ENCODE measurements around the gene ANKLE2.
"Not testable (repeated sequence)": the region's sequence is repeated elsewhere in the genome, so short reads cannot be mapped to it uniquely, and the experiment has no call there.

The ANKLE2 gene

GRCh38 chr12:132795847-132796246, 34.2 kb upstream of the ANKLE2 start:
- H3K9me3 ChIP-seq (ENCODE audit: control insufficient read depth, insufficient read depth, low read depth, low read length) = no peaks in the 10 kb centered on the region
- TF ChIP-seq ZNF677 (tag by site-specific recombination; IDR thresholded peaks at IDR 0.05) = no peak
- TF ChIP-seq GLI2 (tag by site-specific recombination; IDR thresholded peaks at IDR 0.05; ENCODE audit: borderline replicate concordance, low read depth) = no peak
- TF ChIP-seq ZBTB21 (tag by site-specific recombination; IDR thresholded peaks at IDR 0.05) = no peak
- no peak for TF ChIP-seq ZBTB8A (tag by site-specific recombination; IDR thresholded peaks at IDR 0.05)
- no peak for TF ChIP-seq ZNF10 (tag by site-specific recombination; IDR thresholded peaks at IDR 0.05)
- TF ChIP-seq PRDM1 (tag by site-specific recombination; IDR thresholded peaks at IDR 0.05) = no peak
- TF ChIP-seq KLF7 (tag by site-specific recombination; IDR thresholded peaks at IDR 0.05; ENCODE audit: borderline replicate concordance) = no peak
- TF ChIP-seq ZIC2 (tag by site-specific recombination; IDR thresholded peaks at IDR 0.05) = no peak
- TF ChIP-seq HIC1 (tag by site-specific recombination; IDR thresholded peaks at IDR 0.05) = no peak
- TF ChIP-seq ZNF280D (tag by site-specific recombination; IDR thresholded peaks at IDR 0.05) = no peak
- no peak for TF ChIP-seq SP2 (tag by site-specific recombination; IDR thresholded peaks at IDR 0.05)
- TF ChIP-seq ZNF398 (tag by site-specific recombination; IDR thresholded peaks at IDR 0.05) = no peak
- no peak for TF ChIP-seq ZXDB (tag by site-specific recombination; IDR thresholded peaks at IDR 0.05)
- TF ChIP-seq ZNF549 (tag by site-specific recombination; IDR thresholded peaks at IDR 0.05) = no peak
- no peak for TF ChIP-seq ZNF560 (tag by site-specific recombination; IDR thresholded peaks at IDR 0.05; ENCODE audit: borderline replicate concordance)
- no peak for TF ChIP-seq TCF7L2 (IDR thresholded peaks at IDR 0.05; ENCODE audit: borderline replicate concordance, low read depth, low read length)
- TF ChIP-seq ZNF248 (tag by site-specific recombination; IDR thresholded peaks at IDR 0.05) = no peak
- TF ChIP-seq ZNF274 (IDR thresholded peaks at IDR 0.05; ENCODE audit: low read length) = no peak
- no peak for TF ChIP-seq ZNF274 (tag by site-specific recombination; IDR thresholded peaks at IDR 0.05; ENCODE audit: borderline replicate concordance)
- TF ChIP-seq ZNF768 (tag by site-specific recombination; IDR thresholded peaks at IDR 0.05) = no peak
- POLR2A ChIA-PET = no interaction called here
- H3K4me3 ChIP-seq (ENCODE audit: low read depth, low read length) = no peak overlapping the region
- peaks cover 32 to 91% of the 10 kb centered on the region in 2 experiments; a peak in 2 of 3 replicates for H3K36me3 ChIP-seq (ENCODE audit: control insufficient read depth in 2 of 2, insufficient read depth in 1 of 2, low read length in 2 of 2)
- no peak overlapping the region for H3K27ac ChIP-seq (ENCODE audit: extremely low read depth, low read depth, low read length)
- no peaks in the 10 kb centered on the region for H3K4me1 ChIP-seq (ENCODE audit: control insufficient read depth, insufficient read depth, low read length)
- CTCF ChIA-PET = no interaction called here

GRCh38 chr12:132791940-132792339, 30.3 kb upstream of the ANKLE2 start:
- H3K36me3 ChIP-seq (ENCODE audit: control insufficient read depth in 2 of 2, insufficient read depth in 1 of 2, low read length in 2 of 2) = peaks cover 16 to 80% of the 10 kb centered on the region in 2 experiments; a peak in 2 of 3 replicates
- H3K4me3 ChIP-seq (ENCODE audit: low read depth, low read length); H3K4me1 ChIP-seq (ENCODE audit: control insufficient read depth, insufficient read depth, low read length); CTCF ChIA-PET; POLR2A ChIA-PET; H3K27ac ChIP-seq (ENCODE audit: extremely low read depth, low read depth, low read length); H3K9me3 ChIP-seq (ENCODE audit: control insufficient read depth, insufficient read depth, low read depth, low read length): not testable (repeated sequence)
- peak; percentile 97 for TF ChIP-seq ZSCAN30 (tag by site-specific recombination; IDR thresholded peaks at IDR 0.05)
